Measurements from ENCODE around the gene ADM5.
"Not testable (repeated sequence)": the region's sequence is repeated elsewhere in the genome, so short reads cannot be mapped to it uniquely, and the experiment has no call there.

ADM5 gene

GRCh38 chr19:49699364-49699763 lies 10.0 kb downstream of the ADM5 start:
- DNase-seq (ENCODE audit: low read depth in 1 of 2, low spot score in 1 of 2): no peak

GRCh38 chr19:49700563-49700962 lies 11.2 kb downstream of the ADM5 start:
- no peak for DNase-seq (ENCODE audit: low read depth in 1 of 2, low spot score in 1 of 2)

- no peak for DNase-seq (ENCODE audit: low read depth in 1 of 2, low spot score in 1 of 2)
Observed at GRCh38 chr19:49701271-49701786, 11.9 kb downstream of the ADM5 start.

GRCh38 chr19:49704888-49705642 lies 15.7 kb downstream of the ADM5 start:
- no peak for DNase-seq (ENCODE audit: low read depth in 1 of 2, low spot score in 1 of 2)

- no peak for DNase-seq (ENCODE audit: low read depth in 1 of 2, low spot score in 1 of 2)
Observed at GRCh38 chr19:49705919-49706318, 16.5 kb downstream of the ADM5 start.

GRCh38 chr19:49710372-49710951 lies 21.1 kb downstream of the ADM5 start:
- DNase-seq (ENCODE audit: low read depth in 1 of 2, low spot score in 1 of 2): no peak

- DNase-seq (ENCODE audit: low read depth in 1 of 2, low spot score in 1 of 2): no peak
Observed at GRCh38 chr19:49712397-49712859, 23.0 kb downstream of the ADM5 start.

DNA sequence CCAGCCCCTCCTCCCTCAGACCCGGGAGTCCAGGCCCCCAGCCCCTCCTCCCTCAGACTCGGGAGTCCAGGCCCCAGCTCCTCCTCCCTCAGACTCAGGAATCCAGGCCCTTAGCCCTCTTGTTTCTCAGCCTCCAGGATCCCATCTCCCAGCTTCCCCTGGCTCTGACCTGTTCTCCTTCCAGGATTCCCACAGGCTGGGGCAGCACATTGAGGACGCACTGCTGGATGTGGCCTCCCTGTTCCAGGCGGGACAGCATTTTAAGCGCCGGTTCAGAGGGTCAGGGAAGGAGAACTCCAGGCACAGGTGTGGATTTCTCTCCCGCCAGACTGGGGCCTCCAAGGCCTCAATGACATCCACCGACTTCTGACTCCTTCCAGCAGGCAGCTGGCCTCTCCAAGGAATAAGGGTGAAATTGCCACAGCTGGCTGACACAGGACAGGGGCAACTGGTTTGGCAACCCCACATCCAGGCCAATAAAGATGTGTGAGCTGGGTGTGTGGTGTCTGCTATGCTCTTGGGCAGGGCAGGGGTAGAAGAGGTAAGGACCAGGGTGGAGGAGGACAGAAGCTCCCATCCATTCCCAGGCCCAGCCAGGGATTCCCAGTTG lies 23.9 kb downstream of the ADM5 start:
- no peak for DNase-seq (ENCODE audit: low read depth in 1 of 2, low spot score in 1 of 2)

DNA sequence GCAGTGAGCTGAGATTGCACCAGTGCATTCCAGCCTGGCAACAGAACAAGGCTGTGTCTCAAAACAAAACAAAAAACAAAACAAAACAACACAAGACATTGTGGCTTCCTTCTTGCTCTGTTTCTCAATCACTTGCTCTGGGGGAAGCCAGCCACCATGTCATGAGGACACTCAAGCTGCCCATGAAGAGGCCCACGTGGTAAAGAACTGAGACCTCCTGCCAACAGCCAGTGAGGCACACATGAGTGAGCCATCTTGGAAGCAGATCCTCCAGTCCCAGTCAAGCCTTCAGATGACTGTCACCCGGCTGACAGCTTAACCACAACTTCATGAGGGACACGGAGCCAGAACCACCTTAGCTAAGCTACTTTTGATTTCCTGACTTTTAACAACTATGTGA lies 26.8 kb downstream of the ADM5 start:
- DNase-seq (ENCODE audit: low read depth in 1 of 2, low spot score in 1 of 2): no peak

GRCh38 chr19:49718511-49718910 lies 29.1 kb downstream of the ADM5 start:
- DNase-seq (ENCODE audit: low read depth in 1 of 2, low spot score in 1 of 2): no peak

DNA sequence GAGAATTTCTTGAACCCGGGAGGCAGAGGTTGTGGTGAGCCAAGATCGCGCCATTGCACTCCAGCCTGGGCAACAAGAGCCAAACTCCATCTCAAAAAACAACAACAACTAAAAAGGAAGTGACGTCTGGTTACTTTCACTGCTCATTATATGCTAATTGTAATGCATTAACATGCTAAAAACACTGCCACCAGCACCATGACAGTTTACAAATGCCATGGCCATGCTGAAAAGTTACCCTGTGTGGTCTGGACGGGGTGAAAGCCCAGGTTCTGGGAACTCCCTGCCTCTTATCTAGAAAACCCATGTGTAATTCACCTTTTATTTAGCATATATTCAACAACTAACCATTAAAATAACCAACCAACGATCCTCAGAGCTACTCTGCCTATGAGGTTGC lies 29.6 kb downstream of the ADM5 start:
- DNase-seq (ENCODE audit: low read depth in 1 of 2, low spot score in 1 of 2): no peak

DNA sequence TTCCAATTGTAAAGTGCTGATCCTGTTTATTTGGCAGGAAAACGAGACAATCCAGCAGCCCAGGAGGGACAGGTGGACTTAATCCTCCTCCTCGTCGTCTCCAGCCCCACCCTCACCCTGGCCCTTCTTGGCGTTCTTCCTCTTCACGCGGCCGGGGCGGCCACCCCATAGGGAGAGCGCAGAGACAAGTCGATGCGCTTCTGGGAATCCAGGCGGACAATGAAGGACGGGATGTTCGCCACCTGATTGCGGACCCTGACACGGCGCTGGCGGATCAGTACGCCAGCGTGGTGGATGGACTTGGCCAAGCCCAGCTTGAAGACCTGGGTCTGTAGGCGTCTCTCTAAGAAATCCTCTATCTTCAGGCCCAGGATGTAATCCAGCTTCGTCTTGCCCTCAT lies 30.0 kb downstream of the ADM5 start:
- DNase-seq (ENCODE audit: low read depth in 1 of 2, low spot score in 1 of 2): not testable (repeated sequence)

GRCh38 chr19:49727217-49728030 lies 38.0 kb downstream of the ADM5 start:
- no peak for DNase-seq (ENCODE audit: low read depth in 1 of 2, low spot score in 1 of 2)

- DNase-seq (ENCODE audit: low read depth in 1 of 2, low spot score in 1 of 2): no peak
Observed at GRCh38 chr19:49730166-49730565, 40.8 kb downstream of the ADM5 start.

- DNase-seq (ENCODE audit: low read depth in 1 of 2, low spot score in 1 of 2): no peak
Observed at GRCh38 chr19:49738268-49738667, 48.9 kb downstream of the ADM5 start.

DNA sequence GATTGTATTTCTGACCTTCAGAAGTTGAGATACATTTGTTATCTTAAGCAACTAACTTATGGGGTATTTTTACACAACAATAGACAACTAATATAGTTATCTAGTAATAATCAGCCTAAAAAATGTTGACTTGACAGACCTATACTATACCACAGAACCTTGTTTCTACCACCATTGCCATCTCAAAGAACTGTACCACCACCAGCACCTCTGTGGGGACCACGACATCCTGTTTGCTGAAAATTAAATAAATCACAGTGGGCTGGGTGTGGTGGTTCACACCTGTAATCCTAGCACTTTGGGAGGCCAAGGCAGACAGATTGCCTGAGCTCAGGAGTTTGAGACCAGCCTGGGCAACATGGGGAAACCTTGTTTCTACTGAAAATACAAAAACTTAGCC lies 49.7 kb downstream of the ADM5 start:
- DNase-seq (ENCODE audit: low read depth in 1 of 2, low spot score in 1 of 2): no peak

DNA sequence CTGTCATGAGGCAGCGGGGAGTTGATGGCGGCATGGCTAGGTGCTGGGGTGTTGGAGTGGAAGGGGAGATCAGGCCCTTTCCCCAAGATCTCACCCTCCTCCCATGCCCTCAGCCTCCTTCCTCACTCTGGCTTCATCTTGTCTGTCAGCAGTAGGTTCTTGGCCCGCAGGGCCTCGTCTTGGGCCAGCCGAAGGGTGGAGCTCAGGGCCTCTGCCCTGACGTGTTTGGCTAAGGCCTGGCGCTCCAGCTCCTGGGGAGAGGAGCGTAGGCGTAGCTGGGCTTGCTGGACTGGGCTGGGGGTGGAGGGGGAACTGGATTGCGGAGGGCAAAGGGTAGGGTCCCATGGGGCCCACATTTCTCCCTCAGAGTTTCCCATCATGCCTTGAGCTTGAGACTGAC lies 50.5 kb downstream of the ADM5 start:
- DNase-seq (ENCODE audit: low read depth in 1 of 2, low spot score in 1 of 2): no peak
